HG03565 (cell line): Measurements from ENCODE around the gene WDR53.
"Not testable (repeated sequence)": the region's sequence is repeated elsewhere in the genome, so short reads cannot be mapped to it uniquely, and the experiment has no call there.

ENCODE experiments used
- ATAC-seq: cut with Tn5 transposase; IDR thresholded peaks from one replicate; pipeline ENCODE4 v1.9.1; 2021; ENCODE audit warnings: mild to moderate bottlenecking, moderate library complexity; ENCODE audit not compliant: unreplicated experiment

WDR53 gene

DNA sequence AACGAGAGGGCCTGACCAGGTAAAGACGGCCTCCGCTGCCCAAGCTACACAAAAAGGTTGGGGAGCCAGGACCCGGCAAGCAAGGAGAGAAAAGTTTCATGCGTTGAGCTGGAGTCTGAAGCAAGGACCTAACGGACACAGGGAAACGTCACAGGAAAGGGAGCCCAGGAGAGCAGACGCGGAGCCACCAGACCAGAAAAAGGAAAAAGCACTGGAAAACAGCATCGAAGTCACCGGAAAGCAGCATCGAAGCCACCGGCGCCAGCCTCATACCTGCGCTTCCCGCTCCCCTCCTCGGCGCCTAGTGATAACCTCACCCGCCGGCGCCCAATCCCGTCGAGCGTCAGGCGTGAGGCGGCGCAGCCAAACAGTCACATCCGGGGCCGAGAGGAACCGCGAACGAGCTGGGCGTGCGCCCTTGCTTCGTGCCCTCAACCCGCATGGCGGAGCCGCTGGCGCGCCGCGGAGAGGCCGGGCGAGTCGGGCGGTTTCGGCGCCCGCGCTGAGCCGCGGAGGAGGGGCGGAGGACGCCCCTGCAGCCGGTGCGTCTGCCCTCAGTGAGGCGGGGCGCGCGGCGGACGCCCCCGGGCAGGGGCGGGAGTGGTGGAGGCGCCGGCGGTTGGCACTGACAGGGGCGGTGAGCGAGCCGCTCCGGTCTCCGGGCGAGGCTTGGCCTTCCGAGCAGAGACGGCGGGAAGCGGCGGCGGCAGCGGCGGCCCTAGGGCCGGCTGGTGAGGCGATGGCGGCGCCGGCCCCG lies at the start of gene WDR53, which contains the start of gene FBXO45:
TSS of gene WDR53 (minus strand) at position 309 of the 757 bp plus-strand sequence. CDS start 7,079 bp downstream, outside the sequence.
TSS of gene FBXO45 (plus strand) at position 415 of the 757 bp plus-strand sequence. CDS start at position 740, 325 bp downstream.
- ATAC-seq = peak; percentile 90

DNA sequence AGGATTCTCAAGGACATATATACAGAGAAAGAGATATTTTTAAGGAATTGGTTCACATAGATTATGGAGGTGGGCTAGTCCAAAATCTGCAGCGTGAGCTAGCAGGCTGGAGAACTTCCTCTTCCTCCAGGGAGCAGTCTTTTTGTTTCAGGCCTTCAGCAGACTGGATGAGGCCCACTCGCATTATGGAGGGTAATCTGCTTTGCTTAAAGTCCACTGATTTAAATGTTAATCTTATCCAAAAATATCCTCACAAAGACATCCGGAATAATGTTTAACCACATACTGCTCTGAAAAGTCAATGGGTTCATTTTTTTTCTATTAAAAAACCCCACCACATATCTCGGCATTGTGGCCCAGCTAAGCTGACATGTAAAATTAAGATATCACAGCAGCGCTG lies 48.9 kb upstream of the WDR53 start:
- no peak for ATAC-seq

DNA sequence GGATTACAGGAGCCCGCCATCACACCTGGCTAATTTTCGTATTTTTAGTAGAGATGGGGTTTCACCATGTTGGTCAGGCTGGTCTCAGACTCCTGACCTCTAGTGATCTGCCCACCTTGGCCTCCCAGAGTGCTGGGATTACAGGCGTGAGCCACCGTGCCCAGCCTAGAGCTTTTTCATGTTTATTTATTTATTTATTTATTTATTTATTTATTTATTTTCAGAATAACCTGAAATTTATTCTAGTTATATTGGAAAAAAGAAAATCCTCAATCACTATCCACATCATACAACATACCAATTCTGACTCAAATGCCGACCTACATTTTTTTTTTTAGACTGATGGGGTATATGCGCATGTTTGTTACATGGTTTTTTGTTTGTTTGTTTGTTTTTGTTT lies 46.9 kb upstream of the WDR53 start:
- not testable (repeated sequence) for ATAC-seq

DNA sequence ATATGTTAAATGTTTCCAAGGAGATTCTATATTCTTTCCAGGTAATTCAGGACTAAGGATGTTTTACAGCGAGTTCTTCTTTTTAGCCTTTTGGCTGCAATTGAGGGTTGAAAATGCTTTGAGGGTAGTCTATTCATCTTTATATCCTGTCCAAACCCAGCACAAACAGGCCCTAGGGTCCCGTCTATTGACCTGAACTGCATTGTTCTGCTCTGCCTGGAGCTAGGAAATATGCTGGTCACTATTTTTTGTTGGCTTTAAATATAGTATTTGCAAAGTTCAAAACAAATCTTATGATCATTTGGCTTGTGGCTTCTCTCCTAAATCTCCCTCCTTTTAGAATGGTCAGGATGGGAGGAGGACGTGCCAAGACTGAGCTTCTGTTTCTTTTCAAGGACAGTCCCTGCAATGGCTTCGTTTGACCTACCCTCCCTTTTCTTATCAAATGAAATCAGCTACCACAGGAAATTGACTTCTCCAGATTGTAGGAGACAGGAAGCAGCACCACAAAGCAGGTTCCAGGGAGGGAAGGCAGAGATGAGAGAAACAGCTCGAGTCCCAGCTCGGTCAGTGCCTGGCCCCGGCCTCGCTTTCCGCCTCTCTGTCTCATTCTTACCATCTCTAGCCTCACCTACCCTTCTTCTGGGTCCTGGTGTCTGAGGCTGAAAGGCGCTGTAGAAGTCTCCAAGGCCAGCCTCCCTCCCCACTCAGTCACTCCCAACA lies 43.6 kb upstream of the WDR53 start:
- ATAC-seq = no peak

DNA sequence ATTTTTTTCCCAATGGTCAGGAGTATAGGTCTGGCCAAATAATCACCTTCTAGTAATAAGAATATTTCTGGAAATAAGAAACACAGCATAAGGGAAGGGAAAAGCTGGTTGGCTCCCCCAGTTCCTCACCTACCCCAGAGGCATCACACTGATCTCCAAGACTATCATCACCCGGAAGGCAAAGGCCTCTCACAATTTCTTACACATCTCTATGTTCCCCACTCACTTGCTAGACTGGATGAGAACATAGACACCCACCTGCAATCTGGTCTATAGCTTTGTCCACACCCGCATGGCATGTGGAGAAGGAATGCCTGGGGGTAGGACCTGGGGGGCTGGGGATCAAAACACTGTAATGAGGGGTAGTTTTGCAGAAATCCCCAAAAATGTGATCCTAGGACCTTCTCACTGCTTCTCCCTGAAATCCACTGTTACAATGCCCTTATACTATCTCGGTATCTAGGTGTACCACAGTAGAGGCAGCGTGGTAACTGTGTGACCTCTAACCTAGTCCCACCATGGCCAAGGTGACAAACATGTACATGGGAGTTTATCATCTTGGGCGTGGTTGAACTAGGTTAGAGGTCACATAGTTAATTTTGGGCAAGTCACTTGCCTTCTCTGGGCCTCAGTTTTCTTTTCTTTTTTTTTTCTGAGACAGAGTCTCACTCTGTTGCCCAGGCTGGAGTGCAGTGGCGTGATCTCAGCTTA lies 41.6 kb upstream of the WDR53 start:
- ATAC-seq = no peak

DNA sequence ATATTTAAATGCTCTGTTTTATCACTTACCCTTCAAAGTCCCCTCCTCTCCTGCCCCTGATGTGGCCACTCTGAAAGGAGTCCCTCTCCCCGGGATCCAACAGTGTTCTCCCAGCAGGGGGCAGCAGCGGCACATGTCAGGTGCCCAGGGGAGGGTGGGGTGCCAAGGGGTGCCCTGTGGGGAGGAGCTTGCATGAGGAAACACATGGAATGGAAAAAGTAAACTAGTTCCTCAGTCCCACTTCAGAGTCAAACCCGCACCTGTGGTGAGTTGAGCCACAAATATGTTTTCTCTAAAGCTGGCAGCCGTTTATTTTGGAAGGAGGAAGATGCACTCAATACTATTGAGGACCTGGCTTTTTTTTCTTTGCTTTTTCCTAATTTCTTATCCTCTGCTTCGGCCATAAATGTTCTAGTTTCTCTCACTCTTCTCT lies 41.0 kb upstream of the WDR53 start:
- ATAC-seq = peak; percentile 59

DNA sequence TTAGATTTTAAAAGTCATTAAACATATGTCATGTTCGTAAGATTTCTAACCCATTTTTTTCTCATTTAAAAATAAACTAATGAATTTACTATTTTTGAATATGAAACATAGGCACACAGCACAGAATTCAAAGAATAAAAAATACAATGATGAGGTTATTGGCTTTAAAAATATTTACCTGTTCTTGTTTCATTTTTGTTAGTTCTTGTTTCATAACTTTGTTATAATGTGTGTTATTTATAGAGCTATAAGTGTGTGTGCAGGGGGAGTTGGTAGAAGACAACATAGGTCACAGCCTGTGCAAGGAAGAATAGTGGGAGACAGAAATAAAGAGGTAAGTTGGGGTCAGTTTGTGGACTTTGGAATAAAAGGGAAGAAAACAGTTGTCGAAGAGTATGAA lies 40.3 kb upstream of the WDR53 start:
- no peak for ATAC-seq

DNA sequence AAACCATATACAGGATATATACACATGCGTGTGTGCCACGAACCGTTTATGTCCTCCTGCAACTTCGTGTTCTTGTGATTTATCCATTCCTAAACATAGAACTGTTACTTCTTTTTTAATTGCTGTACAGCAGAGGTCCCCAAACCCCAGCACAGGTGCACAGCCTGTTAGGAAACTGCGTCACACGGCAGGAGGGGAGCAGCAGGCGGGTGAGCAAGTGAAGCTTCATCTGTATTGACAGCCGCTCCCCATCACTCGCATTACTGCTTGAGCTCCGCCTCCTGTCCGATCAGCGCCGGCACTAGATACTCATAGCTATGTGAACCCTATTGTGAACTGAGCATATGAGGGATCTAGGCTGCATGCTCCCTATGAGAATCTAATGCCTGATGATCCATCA lies 36.2 kb upstream of the WDR53 start:
- ATAC-seq = no peak

DNA sequence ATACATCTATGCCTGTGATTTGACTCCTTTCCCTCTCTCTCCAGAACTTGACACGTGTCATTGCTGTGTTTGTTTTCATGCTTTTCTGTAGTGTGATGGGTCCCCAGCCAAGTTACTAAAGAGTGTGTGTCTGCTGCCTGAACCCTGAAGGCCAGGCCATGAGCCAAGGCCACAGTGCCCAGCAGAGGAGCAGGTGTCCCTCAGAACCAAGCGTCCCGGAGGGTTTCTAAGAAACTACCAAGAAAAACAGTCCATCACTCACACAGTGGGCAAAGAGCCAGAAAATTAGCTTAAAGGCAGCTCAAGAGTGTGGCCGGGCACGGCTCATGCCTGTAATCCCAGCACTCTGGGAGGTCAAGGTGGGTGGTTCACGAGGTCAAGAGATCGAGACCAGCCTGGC lies 35.3 kb upstream of the WDR53 start:
- no peak for ATAC-seq

DNA sequence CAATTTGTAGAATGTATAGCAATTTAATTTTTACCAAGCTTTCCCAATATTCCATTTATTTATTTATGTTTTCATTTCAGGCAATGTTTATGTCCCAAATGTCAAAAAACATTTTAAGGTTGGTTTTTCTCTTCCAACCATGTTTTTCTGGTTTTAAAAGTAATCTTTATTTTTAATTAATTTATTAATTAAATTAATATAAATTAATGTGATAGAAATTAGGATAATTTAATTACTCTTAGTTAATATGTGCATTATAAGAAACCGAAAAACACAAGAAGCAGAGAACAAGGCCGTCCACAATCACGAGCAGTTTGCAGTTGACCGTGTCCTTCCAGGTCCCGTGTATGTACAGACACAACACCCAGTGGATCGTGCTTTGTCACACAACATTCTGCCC lies 34.3 kb upstream of the WDR53 start:
- ATAC-seq = no peak

DNA sequence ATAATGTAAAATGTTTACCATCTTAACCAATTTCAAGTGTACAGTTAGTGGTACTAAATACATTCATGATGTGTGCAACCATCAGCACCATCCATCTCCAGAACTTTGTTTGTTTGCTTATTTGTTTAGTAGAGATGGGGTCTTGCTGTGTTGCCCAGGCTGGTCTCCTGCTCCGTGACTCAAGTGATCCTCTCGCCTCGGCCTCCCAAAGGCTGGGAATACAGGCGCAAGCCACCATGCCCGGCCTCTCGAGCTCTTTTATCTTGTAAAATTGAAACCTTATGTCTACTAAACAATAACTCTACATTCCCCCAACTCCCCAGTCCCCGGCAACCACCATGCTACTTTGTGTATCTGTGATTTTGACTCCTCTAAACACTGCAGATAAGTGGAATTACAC lies 32.0 kb upstream of the WDR53 start:
- no peak for ATAC-seq

DNA sequence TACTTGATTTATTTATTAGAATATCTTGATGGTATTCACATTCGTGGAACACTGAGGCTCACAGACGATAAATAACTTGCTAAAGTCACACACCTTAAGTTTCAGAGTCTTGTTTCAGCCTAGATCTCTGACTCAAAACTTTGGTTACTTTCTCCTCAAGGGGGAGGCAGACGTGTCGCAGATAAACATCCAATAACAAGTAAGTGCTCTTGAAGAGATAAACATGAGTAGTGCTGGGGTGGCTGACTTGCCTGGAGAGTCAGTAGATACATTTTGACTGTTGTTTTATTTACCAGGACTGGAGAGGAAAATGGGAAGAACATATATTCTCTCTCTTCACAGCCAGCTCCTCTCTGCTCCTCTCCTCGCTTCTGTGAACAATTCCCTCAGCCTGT lies 31.4 kb upstream of the WDR53 start:
- ATAC-seq = no peak

DNA sequence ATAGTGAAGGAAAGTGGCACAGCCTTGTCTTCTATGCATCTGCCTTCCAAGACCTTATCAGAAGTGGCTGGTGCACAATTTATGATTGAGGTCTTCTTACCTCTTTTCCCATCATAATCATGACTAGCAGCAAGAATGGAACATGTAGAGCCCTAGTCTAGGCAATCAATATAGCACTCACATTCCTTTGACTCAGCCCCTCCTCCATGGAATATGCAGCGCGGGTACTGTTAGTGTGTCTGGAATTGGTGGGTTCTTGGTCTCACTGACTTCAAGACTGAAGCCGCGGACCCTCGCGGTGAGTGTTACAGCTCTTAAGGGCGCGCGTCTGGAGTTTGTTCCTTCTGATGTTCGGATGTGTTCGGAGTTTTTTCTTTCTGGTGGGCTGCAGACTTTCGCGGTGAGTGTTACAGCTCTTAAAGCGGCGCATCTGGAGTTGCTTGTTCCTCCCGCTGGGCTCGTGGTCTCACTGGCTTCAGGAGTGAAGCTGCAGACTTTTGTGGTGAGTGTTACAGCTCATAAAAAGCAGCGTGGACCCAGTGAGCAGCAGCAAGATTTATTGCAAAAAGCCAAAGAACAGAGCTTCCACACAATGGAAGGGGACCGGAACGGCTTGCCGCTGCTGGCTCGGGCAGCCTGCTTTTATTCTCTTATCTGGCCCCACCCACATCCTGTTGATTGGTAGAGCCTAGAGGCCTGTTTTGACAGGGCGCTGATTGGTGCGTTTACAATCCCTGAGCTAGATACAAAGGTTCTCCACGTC lies 29.8 kb upstream of the WDR53 start:
- not testable (repeated sequence) for ATAC-seq

DNA sequence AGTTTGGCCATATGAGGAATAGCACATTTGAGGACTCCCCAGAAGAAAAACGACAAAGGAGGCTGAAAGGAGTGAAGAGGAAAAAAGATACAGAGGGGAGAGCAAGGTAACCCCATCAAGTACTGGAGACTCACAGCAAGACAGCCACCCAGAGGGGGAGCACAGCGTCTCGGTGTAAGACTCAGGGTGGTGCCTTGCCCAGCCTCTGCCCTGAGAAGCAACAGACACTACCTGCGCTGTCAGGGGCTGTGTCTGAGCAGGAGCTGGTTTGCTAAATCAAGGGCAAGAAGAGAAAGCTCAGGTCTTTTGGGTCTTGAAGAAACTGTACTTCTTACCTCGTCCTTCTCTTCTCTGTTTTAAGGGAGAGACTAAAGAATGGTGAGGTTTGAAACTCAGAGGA lies 28.0 kb upstream of the WDR53 start:
- ATAC-seq = no peak

DNA sequence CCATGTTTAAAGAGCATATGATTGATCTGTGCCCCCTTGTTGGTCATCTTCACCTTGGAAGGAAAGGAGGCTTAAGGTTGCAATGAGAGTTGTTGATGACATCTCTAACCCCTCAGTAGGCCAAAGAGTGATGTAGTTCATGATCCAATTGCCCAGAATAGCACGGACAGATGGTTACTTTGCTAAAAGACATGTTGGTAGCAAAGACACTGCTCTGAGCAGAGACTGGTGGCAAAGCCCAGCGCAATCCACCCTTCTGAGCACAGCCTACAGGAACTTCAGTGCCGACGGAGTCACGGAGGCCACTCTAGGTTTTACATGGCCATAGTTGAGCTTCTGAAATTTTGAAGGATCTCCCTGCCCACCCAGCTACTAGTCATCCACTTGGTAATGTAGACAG lies 21.9 kb upstream of the WDR53 start:
- no peak for ATAC-seq

DNA sequence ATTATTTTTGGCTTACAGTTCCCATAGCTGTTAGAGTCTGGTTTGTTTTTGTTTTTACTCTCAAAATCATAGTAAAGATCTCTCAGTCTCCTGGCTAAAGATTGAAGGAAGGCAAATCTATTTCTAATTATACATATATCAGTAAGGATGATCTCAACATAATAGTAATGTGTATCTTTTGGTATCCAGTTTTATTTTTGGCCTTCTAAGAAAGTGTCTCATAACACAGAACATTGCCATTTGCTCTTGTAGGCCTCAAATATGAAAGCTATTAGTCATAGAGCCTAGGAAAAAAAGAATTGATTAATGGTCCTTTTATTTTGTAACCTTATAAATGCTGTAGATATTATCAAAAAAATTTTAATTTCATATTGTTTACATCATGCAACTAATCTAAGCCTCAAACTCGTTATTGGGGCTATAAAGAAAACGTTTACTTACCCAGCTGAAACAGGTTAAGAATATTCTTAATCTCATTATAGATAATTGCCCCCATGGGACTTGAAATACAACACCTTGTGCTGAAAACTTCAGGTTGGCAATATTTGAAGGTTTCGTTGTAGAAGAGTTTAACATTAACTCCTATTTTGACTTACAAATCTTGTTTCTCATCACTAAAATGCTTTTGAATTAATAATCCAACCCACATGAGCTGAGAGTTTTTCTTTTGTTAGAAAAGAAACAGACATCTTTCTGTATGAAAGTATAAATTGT lies 16.8 kb upstream of the WDR53 start:
- no peak for ATAC-seq

DNA sequence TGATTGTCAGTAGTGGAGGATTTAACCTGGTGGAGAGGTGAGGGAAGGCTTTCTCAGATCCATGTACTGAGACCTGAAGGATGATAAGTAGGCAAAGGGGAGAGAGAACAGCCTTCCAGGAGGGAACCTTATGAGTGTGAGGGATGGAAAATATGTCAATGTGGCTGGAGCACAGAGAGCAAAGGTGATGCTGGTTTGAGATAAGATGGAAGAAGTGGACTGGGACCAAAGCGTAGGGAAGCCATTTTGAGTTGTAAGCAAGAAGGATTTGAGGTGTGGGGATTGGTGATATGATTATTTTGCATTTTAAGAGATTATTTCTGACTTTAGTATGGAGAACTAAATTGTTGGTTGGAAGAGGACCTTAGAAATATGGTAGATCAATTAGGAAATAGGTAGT lies 4.0 kb upstream of the WDR53 start:
- no peak for ATAC-seq

DNA sequence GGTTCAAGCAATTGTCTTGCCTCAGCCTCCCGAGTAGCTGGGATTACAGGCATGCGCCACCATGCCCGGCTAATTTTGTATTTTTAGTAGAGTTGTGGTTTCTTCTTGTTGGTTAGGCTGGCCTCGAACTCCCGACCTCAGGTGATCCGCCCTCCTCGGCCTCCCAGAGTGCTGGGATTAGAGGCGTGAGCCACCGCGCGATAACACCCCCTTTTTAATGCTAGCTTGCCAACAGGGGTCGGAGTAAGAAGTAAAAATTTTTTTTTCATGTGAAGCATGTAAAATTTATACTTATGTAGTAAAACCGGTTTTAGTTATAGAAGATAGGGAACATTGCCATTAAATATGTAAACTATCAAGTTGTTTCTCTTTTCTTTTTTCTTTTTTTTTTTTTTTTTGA lies 2.0 kb upstream of the WDR53 start:
- ATAC-seq = not testable (repeated sequence)

DNA sequence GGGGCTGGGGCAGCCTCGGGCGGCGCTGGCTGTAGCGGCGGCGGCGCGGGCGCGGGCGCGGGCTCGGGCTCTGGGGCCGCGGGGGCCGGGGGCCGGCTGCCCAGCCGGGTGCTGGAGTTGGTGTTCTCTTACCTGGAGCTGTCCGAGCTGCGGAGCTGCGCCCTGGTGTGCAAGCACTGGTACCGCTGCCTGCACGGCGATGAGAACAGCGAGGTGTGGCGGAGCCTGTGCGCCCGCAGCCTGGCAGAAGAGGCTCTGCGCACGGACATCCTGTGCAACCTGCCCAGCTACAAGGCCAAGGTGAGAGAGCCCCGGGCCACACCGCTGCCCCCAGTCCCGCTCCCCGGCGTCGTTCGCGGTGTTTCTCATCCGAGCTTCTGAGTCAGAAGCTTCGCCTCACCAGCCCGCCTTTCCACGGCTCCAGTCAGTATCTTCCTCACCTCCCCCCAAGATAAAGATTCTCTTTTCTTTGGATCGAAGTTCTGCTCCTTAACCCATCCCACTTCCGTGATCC lies 706 bp upstream of the WDR53 start:
- peak; percentile 26 for ATAC-seq

DNA sequence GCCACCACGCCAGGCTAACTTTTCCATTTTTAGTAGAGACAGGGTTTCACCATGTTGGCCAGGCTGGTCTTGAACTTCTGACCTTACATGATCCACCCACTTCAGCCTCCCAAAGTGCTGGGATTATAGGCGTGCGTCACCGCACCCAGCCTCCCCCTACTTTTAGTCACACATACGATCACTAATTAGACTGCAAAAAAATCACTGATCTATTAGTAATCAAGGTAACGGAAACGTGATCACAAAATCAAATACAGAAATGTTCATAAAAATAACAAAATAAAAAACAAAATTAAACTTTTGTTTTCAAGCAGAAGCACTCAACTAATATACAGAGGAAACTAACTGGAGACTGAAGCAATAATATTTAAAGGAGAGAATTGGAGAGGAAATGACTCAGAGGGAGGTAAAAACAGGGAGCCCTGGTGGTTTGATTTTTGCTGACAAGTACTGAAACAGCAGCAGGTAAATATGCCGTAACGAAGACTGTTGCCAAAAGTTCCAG lies 4.6 kb downstream of the WDR53 start:
- ATAC-seq = no peak
